Mesendoderm (in vitro differentiated cells): ENCODE data around the gene CFAP99. TPM values are rescaled to one million over a fixed set of nuclear protein-coding genes. Genes with fewer than 3 reads are reported as not detected.

Experiments
- DNase-seq: peaks from one replicate; pipeline ENCODE4 v3.0.0; 2013
- H2AK5ac ChIP-seq: 2 replicates; pipeline ENCODE4 v1.6.1; 2013; ENCODE audit warnings: low read length, inconsistent platforms
- H2BK120ac ChIP-seq: 2 replicates; pipeline ENCODE4 v1.6.1; 2013; ENCODE audit warnings: low read depth, mild to moderate bottlenecking, low read length, moderate library complexity, mixed read lengths
- H2BK15ac ChIP-seq: replicated peaks from 2 replicates; pipeline ENCODE4 v1.6.1; 2013; ENCODE audit warnings: low read depth, mild to moderate bottlenecking, moderate library complexity
- H2BK5ac ChIP-seq: 2 replicates; pipeline ENCODE4 v1.6.1; 2013; ENCODE audit warnings: low read length, inconsistent platforms
- H3K18ac ChIP-seq: 2 replicates; pipeline ENCODE4 v1.6.1; 2013; ENCODE audit warnings: mild to moderate bottlenecking, low read length, mixed read lengths
- H3K23ac ChIP-seq: one replicate; pipeline ENCODE4 v1.6.1; 2013; ENCODE audit warnings: low read length
- H3K27ac ChIP-seq: 2 replicates; pipeline ENCODE4 v1.5.1; 2013; ENCODE audit warnings: low read depth, mild to moderate bottlenecking, inconsistent platforms, low read length, moderate library complexity
- H3K27me3 ChIP-seq: 2 replicates; pipeline ENCODE4 v1.6.1; 2013; ENCODE audit warnings: low read length, control low read depth, mild to moderate bottlenecking, inconsistent platforms; ENCODE audit not compliant: insufficient read depth, poor library complexity
- H3K36me3 ChIP-seq: 2 replicates; pipeline ENCODE4 v1.6.1; 2013; ENCODE audit warnings: low read length, inconsistent platforms; ENCODE audit not compliant: control insufficient read depth, insufficient read depth
- H3K4ac ChIP-seq: one replicate; pipeline ENCODE4 v1.6.1; 2013; ENCODE audit warnings: low read depth, mild to moderate bottlenecking, low read length, moderate library complexity
- H3K4me1 ChIP-seq: 2 replicates; pipeline ENCODE4 v1.6.1; 2013; ENCODE audit warnings: low read depth, low read length, inconsistent platforms; ENCODE audit not compliant: control insufficient read depth
- H3K4me2 ChIP-seq: 2 replicates; pipeline ENCODE4 v1.6.1; 2013; ENCODE audit warnings: low read length
- H3K4me3 ChIP-seq: 2 replicates; pipeline ENCODE4 v1.5.1; 2013; ENCODE audit warnings: mild to moderate bottlenecking, low read length
- H3K56ac ChIP-seq: one replicate; pipeline ENCODE4 v1.6.1; 2013; ENCODE audit warnings: low read length
- H3K79me1 ChIP-seq: 2 replicates; pipeline ENCODE4 v1.6.1; 2013; ENCODE audit warnings: low read length, inconsistent platforms
- H3K79me2 ChIP-seq: 2 replicates; pipeline ENCODE4 v1.6.1; 2013; ENCODE audit warnings: mild to moderate bottlenecking, low read length; ENCODE audit not compliant: control insufficient read depth, insufficient read depth
- H3K9ac ChIP-seq: 2 replicates; pipeline ENCODE4 v1.6.1; 2013; ENCODE audit warnings: low read length, inconsistent platforms
- H4K5ac ChIP-seq: one replicate; pipeline ENCODE4 v1.6.1; 2013; ENCODE audit warnings: low read length
- H4K8ac ChIP-seq: one replicate; pipeline ENCODE4 v1.6.1; 2013; ENCODE audit warnings: low read depth, mild to moderate bottlenecking, control low read depth, low read length, moderate library complexity
- WGBS: extraction: QIAGEN DNeasy Blood & Tissue Kit; methylation state at CpG from one replicate; pipeline ENCODE4 v1.1.7; 2013; ENCODE audit warnings: low lambda C conversion rate, missing lambda C conversion rate; ENCODE audit not compliant: insufficient coverage; ENCODE audit errors: extremely low coverage; 5-methylcytosine and 5-hydroxymethylcytosine counted together
- polyA plus RNA-seq, 2 experiments: library from polyadenylated mRNA; stranded (reverse); fragments of 200-250 nt; gene quantifications; one replicate each; pipeline ENCODE4 v1.2.3, GENCODE V29; 2013

Gene CFAP99
- 0.11 TPM for polyA plus RNA-seq (2013, experiment 1 of 2)
- polyA plus RNA-seq (2013, experiment 2 of 2) = 0.13 TPM

GRCh38 chr4:2418650-2419571 is at the start of gene CFAP99:
CFAP99 (plus strand) TSS chr4:2418955.
- no peak within 1 kb of the TSS for H4K8ac ChIP-seq
- H4K5ac ChIP-seq = no peak within 1 kb of the TSS
- H3K23ac ChIP-seq = peak within 1 kb of the TSS; percentile 66
- no peak within 1 kb of the TSS for H3K4ac ChIP-seq
- peak within 1 kb of the TSS; percentile 23 for H3K4me3 ChIP-seq
- no peak within 1 kb of the TSS for H2BK5ac ChIP-seq
- no peaks in the 10 kb centered on the region for H3K79me2 ChIP-seq
- peak within 1 kb of the TSS; percentile 49 for H3K56ac ChIP-seq
- H3K4me1 ChIP-seq = peaks cover 6% of the 10 kb centered on the region
- peak within 1 kb of the TSS; percentile 34 for H3K9ac ChIP-seq
- no peak within 1 kb of the TSS for H3K27ac ChIP-seq
- no peak within 1 kb of the TSS for H3K18ac ChIP-seq
- H3K79me1 ChIP-seq = no peaks in the 10 kb centered on the region
- no peak within 1 kb of the TSS for H2BK120ac ChIP-seq
- WGBS = no CpG with 5 or more reads among the region's 94 CpGs
- no peak within 1 kb of the TSS for H2AK5ac ChIP-seq
- H2BK15ac ChIP-seq = no peak within 1 kb of the TSS
- peaks cover 37% of the 10 kb centered on the region for H3K27me3 ChIP-seq
- peak; percentile 98 for DNase-seq
- peak within 1 kb of the TSS; percentile 70 for H3K4me2 ChIP-seq
- no peaks in the 10 kb centered on the region for H3K36me3 ChIP-seq

GRCh38 chr4:2370597-2371320 is 48.0 kb upstream of the CFAP99 start:
- H3K79me1 ChIP-seq = no peaks in the 10 kb centered on the region
- no peak overlapping the region for H3K9ac ChIP-seq
- H2BK15ac ChIP-seq = no peak overlapping the region
- no peak overlapping the region for H2AK5ac ChIP-seq
- H4K8ac ChIP-seq = no peak overlapping the region
- no peak for DNase-seq
- H3K79me2 ChIP-seq = no peaks in the 10 kb centered on the region
- no peak overlapping the region for H2BK5ac ChIP-seq
- H3K4me3 ChIP-seq = no peak overlapping the region
- no peak overlapping the region for H3K4ac ChIP-seq
- H3K18ac ChIP-seq = no peak overlapping the region
- H3K36me3 ChIP-seq = no peaks in the 10 kb centered on the region
- no peak overlapping the region for H3K27ac ChIP-seq
- H3K23ac ChIP-seq = peak overlapping the region; percentile 66
- no peak overlapping the region for H4K5ac ChIP-seq
- H3K56ac ChIP-seq = no peak overlapping the region
- no CpG with 5 or more reads among the region's 26 CpGs for WGBS
- H3K27me3 ChIP-seq = no peaks in the 10 kb centered on the region
- H2BK120ac ChIP-seq = no peak overlapping the region
- no peak overlapping the region for H3K4me2 ChIP-seq
- H3K4me1 ChIP-seq = no peaks in the 10 kb centered on the region

GRCh38 chr4:2371765-2372487 is 46.8 kb upstream of the CFAP99 start:
- Histone ChIP-seq H3K4me3 (no peak overlapping the region), H3K4me2 (no peak overlapping the region), H3K9ac (no peak overlapping the region), H3K23ac (no peak overlapping the region), H2BK5ac (no peak overlapping the region), H3K4ac (no peak overlapping the region), H2BK120ac (no peak overlapping the region), H3K27ac (no peak overlapping the region), H3K79me2 (no peaks in the 10 kb centered on the region), H4K5ac (no peak overlapping the region), H3K18ac (no peak overlapping the region), H2BK15ac (no peak overlapping the region), H2AK5ac (no peak overlapping the region), H3K79me1 (no peaks in the 10 kb centered on the region), H3K36me3 (no peaks in the 10 kb centered on the region), H4K8ac (no peak overlapping the region), H3K27me3 (no peaks in the 10 kb centered on the region), H3K4me1 (no peaks in the 10 kb centered on the region), H3K56ac (no peak overlapping the region)
- no CpG with 5 or more reads among the region's 27 CpGs for WGBS
- DNase-seq = no peak

- H3K9ac ChIP-seq = no peak overlapping the region
- no peak overlapping the region for H3K23ac ChIP-seq
- no peak overlapping the region for H2BK120ac ChIP-seq
- H2AK5ac ChIP-seq = no peak overlapping the region
- H3K79me1 ChIP-seq = no peaks in the 10 kb centered on the region
- no peaks in the 10 kb centered on the region for H3K36me3 ChIP-seq
- no peak overlapping the region for H3K4me3 ChIP-seq
- no peak overlapping the region for H2BK15ac ChIP-seq
- H3K18ac ChIP-seq = no peak overlapping the region
- H3K4ac ChIP-seq = no peak overlapping the region
- DNase-seq = no peak
- no peaks in the 10 kb centered on the region for H3K27me3 ChIP-seq
- no peaks in the 10 kb centered on the region for H3K4me1 ChIP-seq
- no peak overlapping the region for H2BK5ac ChIP-seq
- H3K56ac ChIP-seq = no peak overlapping the region
- no CpG with 5 or more reads among the region's 14 CpGs for WGBS
- no peak overlapping the region for H4K8ac ChIP-seq
- no peak overlapping the region for H3K4me2 ChIP-seq
- no peak overlapping the region for H3K27ac ChIP-seq
- no peak overlapping the region for H4K5ac ChIP-seq
- no peaks in the 10 kb centered on the region for H3K79me2 ChIP-seq
Observed at GRCh38 chr4:2372488-2373030, 46.2 kb upstream of the CFAP99 start.

GRCh38 chr4:2373532-2373931 is 45.2 kb upstream of the CFAP99 start:
- H3K4me3 ChIP-seq = no peak overlapping the region
- H3K18ac ChIP-seq = no peak overlapping the region
- no peak overlapping the region for H2BK15ac ChIP-seq
- H2AK5ac ChIP-seq = no peak overlapping the region
- H3K27ac ChIP-seq = no peak overlapping the region
- no CpG with 5 or more reads among the region's 7 CpGs for WGBS
- H3K4me2 ChIP-seq = no peak overlapping the region
- H3K4ac ChIP-seq = no peak overlapping the region
- no peaks in the 10 kb centered on the region for H3K4me1 ChIP-seq
- H3K27me3 ChIP-seq = no peaks in the 10 kb centered on the region
- H2BK5ac ChIP-seq = no peak overlapping the region
- H3K79me2 ChIP-seq = no peaks in the 10 kb centered on the region
- no peak for DNase-seq
- H4K5ac ChIP-seq = no peak overlapping the region
- no peaks in the 10 kb centered on the region for H3K36me3 ChIP-seq
- no peak overlapping the region for H3K23ac ChIP-seq
- no peak overlapping the region for H4K8ac ChIP-seq
- H3K56ac ChIP-seq = no peak overlapping the region
- no peak overlapping the region for H2BK120ac ChIP-seq
- H3K9ac ChIP-seq = no peak overlapping the region
- H3K79me1 ChIP-seq = no peaks in the 10 kb centered on the region
